HCT116 (cell line): ENCODE measurements around the gene UGT1A3. TPM values are rescaled to one million over a fixed set of nuclear protein-coding genes. Genes with fewer than 3 reads are reported as not detected.

Source experiments
- ATAC-seq: fragments of 200-7000 bp; cut with Tn5 transposase; 2 replicates; pipeline ENCODE4 v1.9.1; 2020; ENCODE audit warnings: mild to moderate bottlenecking, moderate library complexity
- BruUV-seq: library from RNA; stranded (reverse); fragments of 400-500 nt; replicated peaks from 2 replicates; lab custom pipeline; 2021; lab: Mats Ljungman, UMichigan
- CTCF ChIA-PET: fragments of 300-600 bp; sonication (Branson Sonifier 250); formaldehyde crosslinking; loops from one replicate; lab custom pipeline; 2021; ENCODE audit warnings: antibody characterized with exemption; lab: Charles Lee
- POLR2A ChIA-PET: fragments of 300-600, 350-600 bp; sonication (Branson Sonifier 250); formaldehyde crosslinking; loops from one replicate; lab custom pipeline; 2021; ENCODE audit warnings: antibody characterized with exemption; lab: Charles Lee
- RAD21 ChIA-PET, 2 experiments: fragments of 300-600 bp; sonication (Branson Sonifier 250); formaldehyde crosslinking; loops; one replicate each; lab custom pipeline; 2023; ENCODE audit warnings: low total read pairs in 2 of 2; ENCODE audit not compliant: uncharacterized antibody in 2 of 2, unreplicated experiment in 2 of 2, low non-redundant PET in 1 of 2; lab: Charles Lee
- DNase-seq: peaks from one replicate; pipeline ENCODE4 v3.0.0-alpha.2; 2010; ENCODE audit warnings: low read depth, low spot score
- H2AFZ ChIP-seq: fragments of 200-600 bp; shearing (Covaris generic), sonication (generic); 2 replicates; pipeline ENCODE4 v1.6.1; 2017; ENCODE audit warnings: low read depth, mixed run types, mixed read lengths, antibody characterized with exemption, low read length; ENCODE audit not compliant: poor library complexity, severe bottlenecking
- H3K27ac ChIP-seq: 2 replicates; pipeline ENCODE4 v1.5.1; 2012; ENCODE audit warnings: low read depth, low read length
- H3K27me3 ChIP-seq: fragments of 200-600 bp; sonication (generic); 2 replicates; pipeline ENCODE4 v1.6.1; 2016; ENCODE audit warnings: mixed run types, low read length, mixed read lengths; ENCODE audit not compliant: insufficient read depth
- H3K36me3 ChIP-seq, 2 experiments: fragments of 200-500 bp in 1 of 2; fragments of 200-600 bp in 1 of 2; sonication (Bioruptor generic) in 1 of 2; sonication (generic) in 1 of 2; 2 replicates each; pipeline versions ENCODE4 v1.5.1 to v1.6.1; 2014 to 2016; ENCODE audit warnings: low read length in 2 of 2, inconsistent platforms in 1 of 2, mixed read lengths in 1 of 2, mixed run types in 1 of 2; ENCODE audit not compliant: insufficient read depth in 2 of 2, control insufficient read depth in 1 of 2
- H3K4me1 ChIP-seq, 2 experiments: fragments of 200-600 bp in 1 of 2; sonication (generic) in 1 of 2; 2 replicates each; pipeline versions ENCODE4 v1.5.1 to v1.6.1; 2012 to 2017; ENCODE audit warnings: low read length in 2 of 2, inconsistent platforms in 1 of 2, mild to moderate bottlenecking in 1 of 2, mixed read lengths in 1 of 2, mixed run types in 1 of 2, moderate library complexity in 1 of 2; ENCODE audit not compliant: insufficient read depth in 2 of 2, control insufficient read depth in 1 of 2
- H3K4me2 ChIP-seq: fragments of 200-600 bp; sonication (generic); 2 replicates; pipeline ENCODE4 v1.6.1; 2017; ENCODE audit warnings: mixed run types, low read length, mixed read lengths
- H3K4me3 ChIP-seq, 2 experiments: fragments of 200-600 bp in 1 of 2; sonication (generic) in 1 of 2; replicated peaks in 1 of 2; 2 replicates each; pipeline ENCODE4 v1.5.1; 2011 to 2016; ENCODE audit warnings: low read length in 2 of 2, control low read depth in 1 of 2, low read depth in 1 of 2, mild to moderate bottlenecking in 1 of 2, mixed read lengths in 1 of 2, mixed run types in 1 of 2
- H3K79me2 ChIP-seq: fragments of 200-600 bp; sonication (generic); 2 replicates; pipeline ENCODE4 v1.6.1; 2017; ENCODE audit warnings: mild to moderate bottlenecking, mixed run types, low read length, moderate library complexity, mixed read lengths; ENCODE audit not compliant: insufficient read depth
- H3K9ac ChIP-seq: fragments of 200-600 bp; sonication (generic); 2 replicates; pipeline ENCODE4 v1.6.1; 2016; ENCODE audit warnings: low read length, mixed read lengths
- H3K9me2 ChIP-seq: fragments of 200-600 bp; sonication (generic), shearing (Covaris generic); 2 replicates; pipeline ENCODE4 v1.6.1; 2017; ENCODE audit warnings: mixed run types, mild to moderate bottlenecking, moderate library complexity; ENCODE audit not compliant: insufficient read depth
- H3K9me3 ChIP-seq, 2 experiments: fragments of 200-500 bp in 1 of 2; fragments of 200-600 bp in 1 of 2; sonication (Bioruptor generic) in 1 of 2; sonication (generic) in 1 of 2; 2 replicates each; pipeline ENCODE4 v1.6.1; 2014 to 2017; ENCODE audit warnings: low read length in 2 of 2, mixed read lengths in 2 of 2, inconsistent platforms in 1 of 2, low read depth in 1 of 2, mild to moderate bottlenecking in 1 of 2, mixed run types in 1 of 2, moderate library complexity in 1 of 2; ENCODE audit not compliant: control insufficient read depth in 1 of 2, insufficient read depth in 1 of 2
- H4K20me1 ChIP-seq: fragments of 200-600 bp; sonication (generic), shearing (Covaris generic); 2 replicates; pipeline ENCODE4 v1.6.1; 2017; ENCODE audit warnings: mixed run types, mild to moderate bottlenecking, moderate library complexity; ENCODE audit not compliant: insufficient read depth
- CBX3 ChIP-seq: IDR thresholded peaks from 2 replicates; pipeline ENCODE4 v1.6.1; 2012; ENCODE audit warnings: low read depth
- EGR1 ChIP-seq: IDR thresholded peaks from 2 replicates; pipeline ENCODE4 v1.6.1; 2012; ENCODE audit warnings: low read depth
- EZH2 ChIP-seq: fragments of 200-600 bp; sonication (generic); IDR thresholded peaks from 2 replicates; pipeline ENCODE4 v1.6.1; 2017; ENCODE audit warnings: antibody characterized with exemption, mixed run types
- FOSL1 ChIP-seq: IDR thresholded peaks from 2 replicates; pipeline ENCODE4 v1.6.1; 2012; ENCODE audit warnings: low read depth
- POLR2A ChIP-seq: IDR thresholded peaks from 2 replicates; pipeline ENCODE4 v1.7.0; 2011; ENCODE audit warnings: borderline replicate concordance; ENCODE audit not compliant: insufficient read depth, insufficient read length; ENCODE audit errors: extremely low read depth
- POLR2AphosphoS5 ChIP-seq: IDR thresholded peaks from 2 replicates; pipeline ENCODE4 v1.6.1; 2011; ENCODE audit warnings: mild to moderate bottlenecking, low read depth, low read length, moderate library complexity
- SIN3A ChIP-seq: IDR thresholded peaks from 2 replicates; pipeline ENCODE4 v1.6.1; 2012; ENCODE audit warnings: low read depth
- SRF ChIP-seq: IDR thresholded peaks from 2 replicates; pipeline ENCODE4 v1.6.1; 2012; ENCODE audit warnings: low read depth
- TCF7L2 ChIP-seq: IDR thresholded peaks from 2 replicates; pipeline ENCODE4 v1.7.0; 2011; ENCODE audit warnings: borderline replicate concordance, inconsistent platforms; ENCODE audit not compliant: insufficient read depth, insufficient read length; ENCODE audit errors: extremely low read depth
- YY1 ChIP-seq: IDR thresholded peaks from 2 replicates; pipeline ENCODE4 v1.6.1; 2011; ENCODE audit warnings: low read length, low read depth, moderate library complexity, mild to moderate bottlenecking; ENCODE audit not compliant: insufficient replicate concordance; ENCODE audit errors: extremely low read depth
- ZFX ChIP-seq: fragments of 450-650 bp; IDR thresholded peaks from 2 replicates; pipeline ENCODE4 v1.6.1; 2017
- ZNF274 ChIP-seq: fragments of 200-500 bp; sonication (Bioruptor generic); IDR thresholded peaks from 2 replicates; pipeline ENCODE4 v1.6.1; 2014; ENCODE audit warnings: mild to moderate bottlenecking, low read depth, low read length, inconsistent platforms
- intact Hi-C: fragments of 100-400 bp; cut with micrococcal nuclease; formaldehyde crosslinking; loops from 2 replicates; pipeline ENCODE4 v1.10.0; 2022
- total RNA-seq: library from RNA; stranded (reverse); gene quantifications from one replicate; pipeline ENCODE4 v1.2.1, GENCODE V29; 2021; ENCODE audit not compliant: unreplicated experiment
- TF ChIP-seq, protein P1 (sequence below): IDR thresholded peaks from 2 replicates; pipeline ENCODE4 v1.6.1; 2012; ENCODE audit warnings: low read depth
- TF ChIP-seq, protein P2 (sequence below): IDR thresholded peaks from 2 replicates; pipeline ENCODE4 v1.6.1; 2012
- TF ChIP-seq, protein P3 (sequence below): IDR thresholded peaks from 2 replicates; pipeline ENCODE4 v1.6.1; 2011; ENCODE audit warnings: mild to moderate bottlenecking, low read length, moderate library complexity; ENCODE audit not compliant: insufficient replicate concordance; ENCODE audit errors: extremely low read depth

The UGT1A3 gene
- total RNA-seq, 1 experiment from 2014 or later = not detected

DNA sequence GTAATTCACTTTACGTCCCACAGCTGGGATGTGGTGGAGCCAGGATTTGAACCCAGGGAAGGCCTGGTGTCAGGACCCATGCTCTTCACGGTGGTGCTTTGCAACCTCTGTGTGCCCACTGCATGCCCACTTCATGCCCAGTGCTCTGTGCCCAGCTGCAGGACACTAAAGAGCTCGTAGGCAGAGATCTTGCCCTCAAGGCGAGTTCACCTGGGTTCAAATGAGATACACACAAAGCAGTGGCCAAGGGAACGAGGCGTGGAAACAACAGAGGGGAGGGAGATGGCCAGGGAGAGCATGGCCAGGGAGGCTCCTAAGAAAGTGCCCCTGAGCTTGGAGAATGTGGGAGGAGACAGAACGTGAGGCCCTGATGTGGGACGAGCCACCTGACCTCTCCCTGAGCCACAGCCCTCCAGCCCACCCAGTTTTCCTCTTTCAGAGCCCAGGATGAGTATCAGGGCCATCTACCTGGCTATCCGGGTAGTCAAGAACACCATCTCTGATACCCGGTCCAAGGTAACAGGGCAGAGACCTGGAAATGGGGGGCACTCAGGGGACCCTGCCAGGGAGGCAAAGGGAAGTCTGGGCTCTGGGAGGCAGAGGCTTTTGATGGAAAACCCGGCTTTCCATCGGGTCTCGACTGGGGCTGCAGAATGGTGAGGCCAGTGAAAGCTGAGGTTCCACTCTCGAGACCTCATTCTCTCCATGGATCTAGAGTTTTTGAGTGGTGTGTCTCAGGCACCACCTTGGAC is 69.7 kb downstream of the UGT1A3 start:
- intact Hi-C loops = no loop called here
- no peak overlapping the region for H3K9ac ChIP-seq
- no peak overlapping the region for H3K4me3 ChIP-seq
- H3K4me2 ChIP-seq = no peak overlapping the region
- TF ChIP-seq POLR2AphosphoS5 = no peak
- TF ChIP-seq, protein P1, sequence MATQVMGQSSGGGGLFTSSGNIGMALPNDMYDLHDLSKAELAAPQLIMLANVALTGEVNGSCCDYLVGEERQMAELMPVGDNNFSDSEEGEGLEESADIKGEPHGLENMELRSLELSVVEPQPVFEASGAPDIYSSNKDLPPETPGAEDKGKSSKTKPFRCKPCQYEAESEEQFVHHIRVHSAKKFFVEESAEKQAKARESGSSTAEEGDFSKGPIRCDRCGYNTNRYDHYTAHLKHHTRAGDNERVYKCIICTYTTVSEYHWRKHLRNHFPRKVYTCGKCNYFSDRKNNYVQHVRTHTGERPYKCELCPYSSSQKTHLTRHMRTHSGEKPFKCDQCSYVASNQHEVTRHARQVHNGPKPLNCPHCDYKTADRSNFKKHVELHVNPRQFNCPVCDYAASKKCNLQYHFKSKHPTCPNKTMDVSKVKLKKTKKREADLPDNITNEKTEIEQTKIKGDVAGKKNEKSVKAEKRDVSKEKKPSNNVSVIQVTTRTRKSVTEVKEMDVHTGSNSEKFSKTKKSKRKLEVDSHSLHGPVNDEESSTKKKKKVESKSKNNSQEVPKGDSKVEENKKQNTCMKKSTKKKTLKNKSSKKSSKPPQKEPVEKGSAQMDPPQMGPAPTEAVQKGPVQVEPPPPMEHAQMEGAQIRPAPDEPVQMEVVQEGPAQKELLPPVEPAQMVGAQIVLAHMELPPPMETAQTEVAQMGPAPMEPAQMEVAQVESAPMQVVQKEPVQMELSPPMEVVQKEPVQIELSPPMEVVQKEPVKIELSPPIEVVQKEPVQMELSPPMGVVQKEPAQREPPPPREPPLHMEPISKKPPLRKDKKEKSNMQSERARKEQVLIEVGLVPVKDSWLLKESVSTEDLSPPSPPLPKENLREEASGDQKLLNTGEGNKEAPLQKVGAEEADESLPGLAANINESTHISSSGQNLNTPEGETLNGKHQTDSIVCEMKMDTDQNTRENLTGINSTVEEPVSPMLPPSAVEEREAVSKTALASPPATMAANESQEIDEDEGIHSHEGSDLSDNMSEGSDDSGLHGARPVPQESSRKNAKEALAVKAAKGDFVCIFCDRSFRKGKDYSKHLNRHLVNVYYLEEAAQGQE = no peak
- TF ChIP-seq YY1 = no peak
- TF ChIP-seq, protein P2, sequence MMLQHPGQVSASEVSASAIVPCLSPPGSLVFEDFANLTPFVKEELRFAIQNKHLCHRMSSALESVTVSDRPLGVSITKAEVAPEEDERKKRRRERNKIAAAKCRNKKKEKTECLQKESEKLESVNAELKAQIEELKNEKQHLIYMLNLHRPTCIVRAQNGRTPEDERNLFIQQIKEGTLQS = no peak
- TF ChIP-seq TCF7L2 = no peak
- no peak for TF ChIP-seq CBX3
- no peak for TF ChIP-seq EZH2
- no peak for TF ChIP-seq FOSL1
- TF ChIP-seq EGR1 = no peak
- no peak for TF ChIP-seq ZFX
- TF ChIP-seq POLR2A = no peak
- no peak for TF ChIP-seq SIN3A
- TF ChIP-seq, protein P3, sequence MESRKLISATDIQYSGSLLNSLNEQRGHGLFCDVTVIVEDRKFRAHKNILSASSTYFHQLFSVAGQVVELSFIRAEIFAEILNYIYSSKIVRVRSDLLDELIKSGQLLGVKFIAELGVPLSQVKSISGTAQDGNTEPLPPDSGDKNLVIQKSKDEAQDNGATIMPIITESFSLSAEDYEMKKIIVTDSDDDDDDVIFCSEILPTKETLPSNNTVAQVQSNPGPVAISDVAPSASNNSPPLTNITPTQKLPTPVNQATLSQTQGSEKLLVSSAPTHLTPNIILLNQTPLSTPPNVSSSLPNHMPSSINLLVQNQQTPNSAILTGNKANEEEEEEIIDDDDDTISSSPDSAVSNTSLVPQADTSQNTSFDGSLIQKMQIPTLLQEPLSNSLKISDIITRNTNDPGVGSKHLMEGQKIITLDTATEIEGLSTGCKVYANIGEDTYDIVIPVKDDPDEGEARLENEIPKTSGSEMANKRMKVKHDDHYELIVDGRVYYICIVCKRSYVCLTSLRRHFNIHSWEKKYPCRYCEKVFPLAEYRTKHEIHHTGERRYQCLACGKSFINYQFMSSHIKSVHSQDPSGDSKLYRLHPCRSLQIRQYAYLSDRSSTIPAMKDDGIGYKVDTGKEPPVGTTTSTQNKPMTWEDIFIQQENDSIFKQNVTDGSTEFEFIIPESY = no peak
- no peak for TF ChIP-seq ZNF274
- TF ChIP-seq SRF = no peak
- ChIA-PET RAD21 (no interaction called here), CTCF (no interaction called here), POLR2A (no interaction called here)
- ATAC-seq = no peak
- peaks cover 5 to 9% of the 10 kb centered on the region in 2 experiments; a peak in 3 of 4 replicates for H3K4me1 ChIP-seq
- no peak overlapping the region for H3K27ac ChIP-seq
- no peaks in the 10 kb centered on the region for H3K79me2 ChIP-seq
- H2AFZ ChIP-seq = no peak overlapping the region
- BruUV-seq = no TSS peak
- no peak for DNase-seq
- H4K20me1 ChIP-seq = no peaks in the 10 kb centered on the region
- H3K9me2 ChIP-seq = no peaks in the 10 kb centered on the region
- no peaks in the 10 kb centered on the region for H3K27me3 ChIP-seq
- H3K9me3 ChIP-seq = no peaks in the 10 kb centered on the region
- no peaks in the 10 kb centered on the region for H3K36me3 ChIP-seq
